ENCODE data around the gene ANXA11.
"Not testable (repeated sequence)": the region's sequence is repeated elsewhere in the genome, so short reads cannot be mapped to it uniquely, and the experiment has no call there.

ANXA11 gene

DNA sequence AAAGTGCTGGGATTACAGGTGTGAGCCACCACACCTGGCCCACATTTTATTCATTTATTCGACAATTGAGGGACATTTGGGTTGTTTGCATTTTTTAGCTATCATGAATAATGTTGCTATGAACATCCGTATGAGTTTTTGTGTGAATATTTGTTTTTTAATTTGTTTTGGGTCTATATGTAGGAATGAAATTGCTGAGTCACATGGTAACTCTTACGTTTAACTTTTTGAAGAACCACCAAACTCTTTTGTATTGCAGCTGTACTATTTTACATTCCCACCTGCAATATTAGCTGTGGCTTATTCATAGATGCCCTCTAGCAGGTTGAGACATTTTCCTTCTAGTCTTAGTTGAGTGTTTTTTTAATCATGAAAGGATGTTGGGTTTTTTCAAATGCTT is 58.4 kb downstream of the ANXA11 start:
- no peak for DNase-seq (ENCODE audit: low read depth in 2 of 2)

DNA sequence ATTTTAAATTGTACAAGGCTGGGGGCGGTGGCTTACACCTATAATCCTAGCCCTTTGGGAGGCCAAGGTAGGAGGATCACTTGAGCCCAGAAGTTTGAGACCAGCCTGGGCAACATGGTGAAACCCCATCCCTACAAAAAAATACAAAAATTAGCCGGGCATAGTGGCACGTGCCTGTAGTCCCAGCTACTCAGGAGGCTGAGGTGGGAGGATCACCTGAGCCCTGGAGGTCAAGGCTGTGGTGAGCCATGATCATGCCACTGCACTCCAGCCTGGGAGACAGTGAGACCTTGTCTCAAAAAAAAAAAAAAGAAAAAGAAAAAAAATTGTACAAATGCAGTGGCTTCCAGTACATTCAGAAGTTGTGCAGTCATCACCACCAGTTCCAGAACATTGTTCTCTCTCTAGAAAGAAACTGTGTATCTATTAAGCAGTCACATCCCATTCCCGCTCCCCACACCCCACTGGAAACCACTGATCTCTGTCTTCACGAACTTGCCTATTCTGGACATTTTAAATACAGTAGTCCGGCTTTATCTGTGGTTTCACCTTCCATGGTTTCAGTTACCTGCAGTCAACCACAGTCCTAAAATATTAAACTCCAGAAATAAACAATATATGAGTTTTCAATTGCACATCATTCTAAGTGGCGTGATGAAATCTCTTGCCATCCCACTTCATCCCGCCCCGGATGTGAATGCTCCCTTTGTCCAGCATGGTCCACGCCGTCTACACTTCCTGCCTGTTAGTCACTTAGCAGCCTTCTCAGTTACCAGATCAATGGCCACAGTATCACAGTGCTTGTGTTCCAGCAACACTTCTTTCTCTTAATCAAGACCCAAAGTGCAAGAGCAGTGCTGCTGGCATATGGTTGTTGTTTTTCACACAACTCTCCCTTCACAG is 59.7 kb downstream of the ANXA11 start:
- not testable (repeated sequence) for DNase-seq (ENCODE audit: low read depth in 2 of 2)

DNA sequence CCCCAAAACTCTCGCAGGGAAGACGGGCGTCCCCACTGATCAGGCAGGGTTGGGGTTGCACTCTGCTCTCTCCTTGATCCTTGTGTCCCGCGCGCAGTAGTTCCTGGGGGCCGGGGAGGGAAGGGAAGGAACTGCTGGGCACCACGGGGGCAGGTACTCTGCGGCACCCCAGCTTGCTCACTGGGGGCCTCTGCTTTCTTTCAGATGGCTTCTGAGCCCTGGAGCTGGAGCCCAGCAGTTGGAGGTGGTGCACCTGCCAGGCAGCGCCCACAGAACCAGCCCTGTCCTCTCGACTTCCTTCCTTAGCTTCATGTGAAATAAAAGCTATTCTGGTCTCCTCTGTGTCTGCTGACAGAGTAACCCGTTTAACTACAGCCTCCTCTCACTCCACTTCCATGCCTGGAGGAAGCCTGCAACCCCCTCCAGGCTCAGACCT is 60.6 kb downstream of the ANXA11 start:
- DNase-seq (ENCODE audit: low read depth in 2 of 2) = no peak

DNA sequence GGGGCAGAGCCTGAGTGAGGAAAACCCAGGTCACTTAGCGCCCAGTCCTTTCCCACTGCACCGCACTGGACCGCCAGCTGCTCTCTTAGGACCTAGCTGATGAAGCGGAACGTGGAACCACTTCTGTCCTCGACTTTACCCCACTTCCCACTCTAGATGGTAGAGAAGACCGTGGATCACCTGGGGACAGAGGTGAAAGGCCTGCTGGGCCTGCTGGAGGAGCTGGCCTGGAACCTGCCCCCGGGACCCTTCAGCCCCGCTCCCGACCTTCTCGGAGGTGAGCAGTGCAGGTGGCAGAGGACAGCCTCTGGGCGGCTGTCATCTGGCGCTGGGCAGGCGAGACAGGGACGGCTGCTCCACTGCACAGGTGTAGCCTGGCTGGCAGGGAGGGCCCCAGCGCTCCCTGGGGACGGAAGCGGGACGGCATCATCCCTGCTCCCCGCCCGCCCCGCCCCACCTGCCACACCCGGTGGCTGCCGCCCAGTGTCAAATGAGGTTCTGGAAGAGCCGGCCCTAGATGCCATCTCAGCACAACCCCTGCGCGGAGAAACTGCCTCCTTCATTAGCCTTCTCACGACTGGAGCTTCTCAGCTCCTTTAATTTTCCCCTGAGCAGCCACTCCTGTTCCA is 61.2 kb downstream of the ANXA11 start:
- DNase-seq (ENCODE audit: low read depth in 2 of 2) = no peak

DNA sequence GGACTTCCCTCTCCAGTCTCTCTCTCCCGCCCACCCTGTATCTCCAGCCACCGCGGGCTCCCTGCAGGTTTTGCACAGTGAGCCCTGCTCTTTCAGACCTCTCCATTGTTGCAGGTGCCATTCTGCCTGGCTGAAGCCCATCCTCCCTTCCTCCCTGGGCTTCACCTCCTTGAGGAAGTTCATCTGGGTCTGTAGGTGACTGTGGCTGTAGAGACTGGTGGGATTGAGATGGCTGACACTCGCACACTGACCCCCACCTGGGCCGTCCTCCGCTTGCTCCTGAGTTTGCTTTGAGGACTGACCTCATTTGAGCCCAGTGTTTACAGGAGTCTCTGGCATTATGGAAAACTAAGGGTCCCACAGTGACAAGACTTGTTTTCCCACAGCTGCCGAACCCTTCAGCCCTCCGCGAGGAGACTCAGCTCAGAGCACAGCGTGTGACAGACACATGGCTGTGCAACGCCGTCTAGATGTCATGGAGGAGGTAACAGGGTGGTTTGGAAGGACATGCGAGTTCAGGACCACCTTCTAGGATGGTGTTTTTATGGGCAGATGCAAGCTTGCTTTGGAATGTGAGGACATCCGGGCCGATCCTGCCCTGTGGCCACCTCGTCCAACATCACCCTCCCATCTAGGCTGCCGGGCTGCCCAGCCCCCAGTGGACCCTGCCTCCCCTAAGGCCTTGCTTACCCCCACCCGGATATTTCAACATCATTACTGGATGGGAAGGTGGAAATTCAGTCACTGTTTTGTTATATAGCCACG is 63.5 kb downstream of the ANXA11 start:
- DNase-seq (ENCODE audit: low read depth in 2 of 2) = no peak

DNA sequence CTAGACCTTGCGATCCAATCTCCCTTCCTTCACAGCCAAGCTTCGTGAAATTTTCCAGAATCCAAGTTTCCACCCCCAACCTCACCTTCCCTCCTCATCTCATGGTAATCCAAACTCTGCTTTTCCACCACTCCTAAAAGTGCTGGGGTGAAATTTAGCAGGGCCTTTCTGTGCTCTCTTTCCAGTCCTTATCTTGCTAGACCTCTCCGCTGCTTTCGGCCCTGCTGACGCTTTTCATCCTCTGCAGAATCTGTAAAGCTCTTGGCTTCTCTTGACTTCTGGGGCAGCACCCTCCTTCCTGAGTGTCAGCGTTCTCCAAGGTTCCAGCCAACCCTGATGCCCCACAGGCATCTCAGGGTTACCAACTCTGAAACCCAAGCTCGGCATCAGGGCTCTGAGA is 65.1 kb downstream of the ANXA11 start:
- no peak for DNase-seq (ENCODE audit: low read depth in 2 of 2)

DNA sequence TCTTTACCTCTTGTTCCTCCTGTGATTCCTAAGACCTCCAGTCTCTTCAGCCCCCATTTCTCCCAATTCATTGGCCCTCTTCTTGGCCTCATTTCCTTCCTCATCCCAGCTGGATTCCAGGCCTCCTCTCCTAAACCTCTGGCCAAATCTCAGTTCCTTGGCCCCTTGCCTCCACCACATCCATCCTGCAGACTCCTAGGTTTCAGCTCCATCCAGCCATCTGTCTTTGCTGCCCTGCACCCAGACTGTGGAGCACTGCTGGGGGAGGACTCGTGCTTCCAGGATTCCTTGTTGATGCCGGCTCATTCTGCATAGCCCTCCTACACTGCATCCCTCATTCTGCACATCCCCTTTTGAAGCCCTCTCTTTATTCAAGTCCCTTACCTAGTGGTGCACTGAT is 66.1 kb downstream of the ANXA11 start:
- DNase-seq (ENCODE audit: low read depth in 2 of 2) = no peak

DNA sequence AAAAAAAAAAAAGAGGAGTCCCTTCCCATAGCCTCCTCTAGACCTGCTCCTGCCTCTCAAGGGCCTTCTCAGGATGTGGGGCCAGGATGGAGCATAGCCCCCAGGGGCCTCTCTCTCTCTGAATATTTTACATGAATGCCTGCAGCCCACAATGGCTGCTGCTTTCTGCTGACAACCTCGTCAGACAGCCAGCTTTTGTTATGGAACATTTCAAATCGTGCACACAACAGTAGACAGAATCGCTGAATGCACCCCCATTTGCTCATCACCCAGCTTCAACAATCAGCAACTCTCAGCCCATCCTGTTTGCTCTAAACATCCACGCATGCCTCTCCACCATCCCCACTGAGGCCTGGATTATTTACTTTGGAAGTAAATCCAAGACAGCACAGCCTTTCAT is 67.4 kb downstream of the ANXA11 start:
- DNase-seq (ENCODE audit: low read depth in 2 of 2) = no peak

DNA sequence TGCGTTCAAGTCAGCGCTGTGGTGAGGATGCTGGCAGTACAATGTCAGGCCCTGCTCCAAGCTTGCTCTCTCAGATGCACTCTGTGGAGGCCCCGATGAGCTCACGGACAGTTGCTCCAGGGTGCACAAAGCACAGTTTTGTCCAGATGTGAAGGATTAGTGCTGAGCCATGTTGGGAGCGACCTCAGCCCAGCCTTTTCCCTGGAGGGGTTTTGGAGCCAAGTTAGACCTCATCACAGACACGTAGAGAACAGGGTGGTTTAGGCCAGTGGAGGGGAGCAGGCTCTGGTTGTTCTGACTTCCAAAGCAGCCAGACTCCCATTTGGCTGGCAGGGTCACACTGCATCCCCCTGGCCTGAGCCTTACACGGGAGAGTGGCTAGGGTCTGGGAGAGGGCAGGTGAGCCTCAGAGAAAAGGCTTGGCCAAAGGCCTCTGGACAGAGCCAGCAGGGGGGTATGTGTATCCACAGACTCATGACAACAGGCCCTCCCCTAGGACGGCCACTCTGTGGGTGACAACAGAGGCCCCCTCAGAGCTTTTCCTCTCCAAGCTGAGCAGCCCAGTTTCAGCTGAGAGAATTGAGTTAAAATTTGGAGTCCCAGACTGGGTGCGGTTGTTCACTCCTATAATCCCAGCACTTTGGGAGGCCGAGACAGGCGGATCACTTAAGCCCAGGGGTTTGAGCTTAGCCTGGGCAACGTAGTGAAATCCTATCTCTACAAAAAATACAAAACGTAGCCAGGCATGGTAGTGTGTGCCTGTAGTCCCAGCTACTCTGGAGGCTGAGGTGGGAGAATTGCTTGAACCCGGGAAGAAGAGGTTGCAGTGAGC is 68.1 kb downstream of the ANXA11 start:
- DNase-seq (ENCODE audit: low read depth in 2 of 2) = no peak

DNA sequence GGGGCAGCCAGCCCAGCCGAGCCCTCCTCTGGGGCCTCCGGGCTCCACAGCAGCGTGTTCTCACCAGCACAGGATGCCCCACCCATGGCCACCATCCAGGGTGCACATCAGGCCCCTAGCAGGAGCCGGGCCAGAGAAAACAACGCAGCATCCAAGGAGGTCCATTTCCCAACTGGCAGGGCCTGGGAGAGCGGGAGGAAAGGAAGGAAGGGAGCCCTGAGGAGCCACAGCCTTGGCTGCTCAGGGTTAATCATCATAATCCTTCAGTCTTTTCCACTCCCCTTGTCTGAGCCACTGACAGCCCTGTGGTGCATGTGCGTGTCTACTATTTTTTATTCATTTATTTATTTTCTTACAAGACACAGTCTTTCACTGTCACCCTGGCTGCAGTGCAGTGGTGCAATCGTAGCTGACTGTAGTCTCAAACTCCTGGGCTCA is 69.2 kb downstream of the ANXA11 start:
- DNase-seq (ENCODE audit: low read depth in 2 of 2) = no peak

DNA sequence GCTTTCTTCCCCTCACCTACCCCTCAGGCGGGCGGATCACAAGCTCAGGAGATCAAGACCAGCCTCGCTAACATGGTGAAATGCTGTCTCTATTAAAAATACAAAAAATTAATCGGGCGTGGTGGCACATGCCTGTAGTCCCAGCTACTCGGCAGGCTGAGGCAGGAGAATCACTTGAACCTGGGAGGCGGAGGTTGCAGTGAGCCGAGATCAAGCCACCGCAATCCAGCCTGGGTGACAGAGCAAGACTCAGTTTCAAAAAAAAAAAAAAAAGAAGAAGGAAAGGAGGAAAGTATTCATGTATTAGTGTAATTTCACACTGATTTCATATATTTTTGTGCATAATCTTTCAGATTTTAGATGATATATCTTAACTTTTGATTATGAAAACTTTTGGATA is 71.7 kb downstream of the ANXA11 start:
- not testable (repeated sequence) for DNase-seq (ENCODE audit: low read depth in 2 of 2)

DNA sequence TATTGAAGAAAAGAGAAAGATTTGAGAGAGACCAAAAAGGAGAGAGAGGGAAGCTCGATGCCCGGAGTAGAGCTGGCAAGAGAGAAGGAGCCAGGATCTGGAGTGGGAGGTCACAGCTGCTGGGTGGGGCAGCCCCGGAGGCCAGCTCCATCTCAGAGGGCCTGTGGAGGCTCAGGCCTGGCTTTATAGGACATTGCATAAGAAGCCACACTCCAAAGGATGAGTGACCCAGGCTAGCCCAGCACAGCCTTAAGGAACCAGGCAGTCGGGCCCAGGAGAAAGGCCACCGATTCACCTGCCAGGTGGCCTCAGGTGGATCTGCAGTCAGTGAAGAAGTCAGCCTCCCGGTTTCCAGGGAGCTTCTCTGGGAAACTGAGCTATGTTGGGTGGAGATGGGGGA is 72.1 kb downstream of the ANXA11 start:
- no peak for DNase-seq (ENCODE audit: low read depth in 2 of 2)

DNA sequence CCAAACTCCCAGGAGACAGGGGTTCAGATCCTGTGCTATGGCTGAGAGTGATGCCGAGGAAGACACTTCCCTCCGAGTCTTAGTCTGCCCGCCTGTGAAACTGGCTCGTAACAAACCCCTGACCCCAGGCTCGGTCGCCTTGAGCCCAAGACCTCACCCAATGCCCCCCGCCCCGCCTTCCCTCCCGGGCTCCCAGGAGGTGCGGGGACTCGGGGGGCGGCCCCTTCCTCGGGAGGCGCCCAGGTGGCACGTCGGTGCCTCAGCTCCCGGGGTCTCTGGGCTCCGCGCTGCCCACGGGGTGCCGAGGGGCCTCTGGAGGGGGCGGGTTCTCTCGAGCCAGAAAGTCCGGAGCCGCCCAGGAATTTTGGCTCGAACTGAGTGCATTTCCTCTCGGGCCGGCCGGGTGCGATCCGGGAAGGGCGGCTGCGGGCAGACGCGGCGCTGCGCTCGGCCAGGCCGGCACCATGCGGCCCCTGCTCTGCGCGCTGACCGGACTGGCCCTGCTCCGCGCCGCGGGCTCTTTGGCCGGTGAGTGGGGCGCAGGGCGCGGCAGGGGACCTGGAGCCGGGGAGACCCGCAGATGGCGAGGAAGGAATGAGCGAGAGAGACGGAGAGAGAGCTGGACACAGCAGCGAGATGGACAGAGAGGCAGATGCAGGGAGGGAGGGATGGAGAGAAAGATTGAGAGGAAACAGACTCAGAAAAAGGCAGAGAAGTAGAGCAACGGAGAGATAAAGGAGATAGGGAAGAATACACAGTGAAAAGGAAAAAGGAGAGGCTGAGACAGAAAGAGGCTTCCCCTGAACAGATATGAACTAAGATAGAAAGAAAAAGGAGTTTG is 72.8 kb downstream of the ANXA11 start, which contains the start of gene PLAC9:
PLAC9 (plus strand) TSS at position 432 of the 841 bp plus-strand sequence; CDS start at position 465, 33 bp downstream.
- DNase-seq (ENCODE audit: low read depth in 2 of 2) = no peak

DNA sequence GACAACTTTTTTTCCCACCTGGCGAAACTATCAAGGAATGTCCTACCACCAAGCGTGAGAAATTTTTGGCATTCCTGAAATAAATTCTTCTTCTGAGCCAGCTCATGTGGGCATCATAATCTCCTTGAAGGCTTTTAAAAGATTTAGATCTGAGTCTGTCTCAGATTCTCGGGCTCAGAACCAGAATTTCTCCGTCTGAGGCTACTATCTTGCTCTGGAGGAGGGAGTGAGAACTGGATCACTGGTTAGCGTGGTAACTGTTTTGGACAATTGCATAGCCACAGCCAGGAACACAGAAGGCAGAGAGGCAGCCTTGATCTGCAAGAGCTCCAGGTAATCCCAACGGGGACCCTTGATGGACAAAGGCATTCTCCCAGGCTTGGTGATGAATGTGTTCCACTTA is 73.8 kb downstream of the ANXA11 start:
- DNase-seq (ENCODE audit: low read depth in 2 of 2) = no peak

DNA sequence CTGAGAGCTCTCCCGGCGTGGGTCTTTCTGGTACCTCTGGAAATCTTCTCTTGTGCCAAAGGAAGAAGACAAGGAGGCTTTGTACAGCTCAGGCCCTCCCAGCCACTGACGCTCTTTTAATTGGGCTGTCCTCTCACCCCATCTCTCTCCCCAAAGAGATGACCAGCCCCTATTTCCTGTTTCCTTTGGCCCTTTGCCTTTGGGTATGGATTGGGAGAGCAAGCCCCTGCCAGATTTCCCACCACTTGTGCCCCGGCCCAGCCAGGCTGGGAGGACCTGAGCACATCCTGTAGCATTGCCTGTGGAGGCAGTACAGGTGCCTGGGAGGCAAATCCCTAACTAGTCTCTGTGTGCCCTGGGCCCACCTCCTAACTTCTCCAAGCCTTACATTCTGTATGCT is 78.5 kb downstream of the ANXA11 start:
- DNase-seq (ENCODE audit: low read depth in 2 of 2) = no peak

DNA sequence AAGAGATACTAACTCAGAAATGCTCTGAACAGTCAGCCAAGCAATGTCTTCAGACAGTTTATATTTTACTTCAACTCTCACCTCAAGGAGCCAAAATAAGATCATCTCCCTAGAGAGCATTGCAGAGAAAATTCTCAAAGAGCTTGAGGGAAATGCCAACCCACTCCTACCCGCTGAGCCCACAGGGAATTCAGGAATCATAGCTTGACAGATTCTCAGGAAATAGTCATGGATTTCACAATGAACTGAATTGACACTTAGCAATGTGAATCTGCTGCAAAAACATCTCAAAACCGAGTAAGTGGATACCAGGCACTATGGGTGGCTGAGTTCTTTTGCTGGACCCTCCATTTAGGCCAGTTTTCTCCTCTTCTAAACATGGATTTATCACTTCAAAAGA is 82.6 kb downstream of the ANXA11 start:
- DNase-seq (ENCODE audit: low read depth in 2 of 2) = no peak

DNA sequence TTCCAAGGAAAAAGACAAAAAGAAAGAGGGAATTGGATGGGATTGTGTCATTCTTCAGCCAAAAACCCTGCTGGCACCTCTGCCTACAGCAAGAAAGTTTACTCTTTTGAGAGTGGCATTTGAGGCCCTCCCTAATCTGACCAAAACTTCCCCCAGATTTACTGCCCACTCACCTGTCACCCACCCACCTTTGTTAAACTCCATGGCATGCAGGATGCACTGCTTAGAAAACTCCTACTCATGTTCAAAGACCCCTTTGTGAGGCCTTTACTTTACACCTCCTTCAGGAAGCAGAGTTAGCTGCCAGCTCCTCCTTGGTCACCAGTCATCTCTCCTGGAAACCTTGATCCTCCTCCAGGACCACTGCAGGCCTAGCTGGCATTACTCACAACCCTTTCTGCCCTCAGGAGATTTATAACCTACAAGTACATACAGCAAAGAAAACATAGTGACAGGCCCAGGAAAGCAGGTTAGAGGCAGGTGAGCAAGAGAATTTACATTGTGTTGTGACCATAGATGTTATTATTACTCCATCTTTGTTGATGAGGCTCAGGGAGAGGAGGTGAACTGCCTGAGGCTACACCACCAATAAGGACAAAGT is 83.1 kb downstream of the ANXA11 start:
- DNase-seq (ENCODE audit: low read depth in 2 of 2) = no peak

DNA sequence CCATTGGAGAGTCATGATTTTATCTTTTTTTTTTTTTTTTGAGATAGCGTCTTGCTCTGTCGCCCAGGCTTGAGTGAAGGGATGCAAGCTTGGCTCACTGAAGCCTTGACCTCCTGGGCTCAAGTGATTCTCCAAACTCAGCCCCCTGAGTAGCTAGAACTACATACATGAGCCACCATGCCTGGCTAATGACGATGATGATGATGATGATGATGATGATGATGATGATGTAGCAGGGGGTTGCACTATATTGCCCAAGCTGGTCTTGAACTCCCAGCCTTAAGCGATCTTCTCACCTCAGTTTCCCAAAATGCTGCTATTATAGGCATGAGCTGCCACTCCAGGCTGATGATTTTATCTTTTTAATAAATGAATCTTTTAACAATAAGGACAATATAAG is 86.7 kb downstream of the ANXA11 start:
- no peak for DNase-seq (ENCODE audit: low read depth in 2 of 2)

DNA sequence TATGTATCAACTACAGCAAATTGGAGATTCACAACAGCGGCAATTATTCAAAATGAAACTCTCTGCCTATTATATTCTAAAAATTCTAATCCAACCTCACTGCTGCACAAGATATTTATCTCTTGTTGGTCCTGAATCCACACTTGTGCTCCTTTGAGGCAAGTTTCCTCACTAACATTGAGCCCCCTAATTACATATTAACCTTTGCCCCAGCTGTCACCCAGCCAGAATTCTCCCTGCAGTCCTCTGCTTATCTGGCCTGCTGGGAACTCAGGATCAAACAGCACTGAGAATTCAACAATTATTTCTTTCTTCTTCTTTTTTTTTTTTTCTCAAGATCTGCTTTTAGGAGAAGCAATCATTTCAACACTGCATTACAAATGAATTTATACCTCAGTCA is 94.4 kb downstream of the ANXA11 start:
- no peak for DNase-seq (ENCODE audit: low read depth in 2 of 2)

DNA sequence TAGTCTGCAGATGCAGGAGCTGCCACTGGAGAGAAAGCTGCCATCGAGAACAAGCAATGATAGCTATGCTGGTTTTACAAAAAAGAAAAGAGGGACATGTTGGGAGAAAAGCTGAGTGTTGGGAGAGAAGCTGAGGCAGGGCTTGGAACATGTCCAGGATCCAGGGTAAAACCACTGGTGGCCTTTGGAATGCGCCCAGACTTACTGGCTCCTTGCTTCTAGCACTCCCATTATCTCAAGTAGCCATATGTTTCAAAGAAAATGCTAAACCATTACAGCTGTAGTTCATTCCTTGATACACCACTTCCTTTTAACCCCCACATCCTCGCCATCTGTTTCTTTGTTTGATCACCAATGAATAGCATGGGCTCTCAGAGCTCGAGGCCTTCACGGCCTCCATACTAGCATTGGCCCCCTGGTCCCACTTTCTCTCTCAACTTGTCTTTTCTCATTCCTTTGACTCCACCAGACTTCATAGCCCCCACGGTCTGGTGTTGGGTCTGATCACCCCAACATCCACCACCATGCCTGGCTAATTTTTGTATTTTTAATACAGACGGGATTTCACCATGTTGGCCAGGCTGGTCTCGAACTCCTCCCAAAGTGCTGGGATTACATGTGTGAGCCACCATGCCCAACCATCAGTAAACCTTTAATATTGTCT is 96.6 kb downstream of the ANXA11 start:
- DNase-seq (ENCODE audit: low read depth in 2 of 2) = no peak
